K562 (cell line): Measurements from ENCODE around the gene PYGL. TPM values are rescaled to one million over a fixed set of nuclear protein-coding genes. Genes with fewer than 3 reads are reported as not detected.

Experiments
- CEBPB ChIP-seq: fragments of 450-650 bp; IDR thresholded peaks from 2 replicates; pipeline ENCODE4 v1.6.1; 2016; ENCODE audit warnings: missing genetic modification characterization, missing compliant biosample characterization
- FOSL1 ChIP-seq: fragments of 200-800 bp; sonication (Bioruptor generic); conservative IDR thresholded peaks from 2 replicates; pipeline ENCODE4 v1.6.1; 2016; ENCODE audit warnings: missing genetic modification characterization, missing compliant biosample characterization
- GATAD2A ChIP-seq: fragments of 450-650 bp; IDR thresholded peaks from 2 replicates; pipeline ENCODE4 v1.6.1; 2017
- HNRNPLL ChIP-seq: fragments of 200-400 bp; formaldehyde crosslinking; IDR thresholded peaks from 2 replicates; pipeline ENCODE4 v1.6.1; 2017; ENCODE audit warnings: low read length, low read depth, mild to moderate bottlenecking; ENCODE audit not compliant: poor library complexity, severe bottlenecking
- PHF21A ChIP-seq: fragments of 450-650 bp; IDR thresholded peaks from 2 replicates; pipeline ENCODE4 v1.6.1; 2017; ENCODE audit warnings: low read depth, borderline replicate concordance
- STAT6 ChIP-seq: sonication (generic); formaldehyde crosslinking; IDR thresholded peaks from 2 replicates; pipeline ENCODE4 v1.8.1; 2023; ENCODE audit warnings: mild to moderate bottlenecking, missing genetic modification reagents
- USF1 ChIP-seq: sonication (generic); formaldehyde crosslinking; IDR thresholded peaks from 2 replicates; pipeline ENCODE4 v1.9.0; 2022; ENCODE audit warnings: mild to moderate bottlenecking, missing genetic modification reagents
- ZBTB1 ChIP-seq: sonication (generic); formaldehyde crosslinking; IDR thresholded peaks from 2 replicates; pipeline ENCODE4 v1.8.1; 2023; ENCODE audit warnings: missing genetic modification reagents, low read depth, mild to moderate bottlenecking, borderline replicate concordance
- ZNF217 ChIP-seq: sonication (generic); formaldehyde crosslinking; IDR thresholded peaks from 2 replicates; pipeline ENCODE4 v1.8.0; 2022; ENCODE audit warnings: mild to moderate bottlenecking, missing genetic modification reagents
- ZNF609 ChIP-seq: sonication (generic); formaldehyde crosslinking; IDR thresholded peaks from 2 replicates; pipeline ENCODE4 v1.8.1; 2023; ENCODE audit warnings: missing genetic modification reagents, mild to moderate bottlenecking, borderline replicate concordance
- ZNF79 ChIP-seq: fragments of 250-450 bp; sonication (Bioruptor Pico); IDR thresholded peaks from 2 replicates; pipeline ENCODE4 v1.4.0; 2020; ENCODE audit warnings: low read depth, mild to moderate bottlenecking, moderate library complexity
- polyA plus RNA-seq, 8 experiments: library from polyadenylated mRNA; depleted of rRNA in 4 of 8; stranded (reverse) in 5 of 8; unstranded in 3 of 8; fragments of >200 nt; fragmentation: Nextera tagmentation in 2 of 8; fragmentation: Illumina TruSeq in 1 of 8; extraction: Ambion mirVana in 2 of 8; extraction: Trizol in 1 of 8; gene quantifications; 2 replicates each; pipeline versions ENCODE4 v1.2.1 to v1.2.3, GENCODE V29; 2011 to 2014; ENCODE audit warnings: inconsistent platforms in 1 of 8, missing spikeins in 1 of 8
- total RNA-seq, 7 experiments: library from RNA; depleted of rRNA in 6 of 7; stranded (reverse); fragments of >200 nt in 6 of 7; fragmentation: Illumina TruSeq in 2 of 7; extraction: Trizol in 2 of 7; gene quantifications; 2 replicates each; pipeline versions ENCODE4 v1.2.1 to v1.2.3, GENCODE V29; 2011 to 2021; ENCODE audit warnings: low replicate concordance in 1 of 7

The PYGL gene
- total and polyA plus RNA-seq, 9 of the 15 experiments (the other 6 are each of a cell fraction or from before 2014, with no cell fraction given): 3.5 to 17.9 (median 13.1) TPM

- TF ChIP-seq USF1 (CRISPR knock-in tag) (no peak), FOSL1 (tag) (no peak), CEBPB (tag) (peak; percentile 98), ZBTB1 (CRISPR knock-in tag) (no peak), HNRNPLL (no peak), ZNF609 (CRISPR knock-in tag) (no peak), STAT6 (no peak), GATAD2A (no peak), PHF21A (no peak), ZNF79 (CRISPR knock-in tag) (no peak), ZNF217 (CRISPR knock-in tag) (no peak)
These were observed 16.2 kb downstream of the PYGL start (continued) for GRCh38 chr14:50928002-50928635.
